ENCODE data around the gene AKR1C1. TPM values are rescaled to one million over a fixed set of nuclear protein-coding genes. Genes with fewer than 3 reads are reported as not detected.
"Not testable (repeated sequence)": the region's sequence is repeated elsewhere in the genome, so short reads cannot be mapped to it uniquely, and the experiment has no call there.

Gene AKR1C1
- total and polyA plus RNA-seq, 7 experiments from 2014 or later = 1.8 to 4.7 (median 3.4) TPM; not detected in 2

GRCh38 chr10:4972369-4973142, 9.3 kb downstream of the AKR1C1 start:
- H3K27me3 Mint-ChIP-seq; POLR2A ChIA-PET; ATAC-seq; H3K27me3 ChIP-seq (ENCODE audit: control insufficient read depth in 2 of 2, insufficient read depth in 2 of 2, low read length in 2 of 2); H3K9me3 Mint-ChIP-seq; H3K9me3 ChIP-seq (ENCODE audit: control insufficient read depth in 2 of 3, low read length in 3 of 3); H3K27ac Mint-ChIP-seq; H3K4me3 ChIP-seq (ENCODE audit: low read length); intact Hi-C loops (cut with micrococcal nuclease); CTCF ChIA-PET; H3K4me1 ChIP-seq (ENCODE audit: control insufficient read depth in 2 of 2, insufficient read depth in 2 of 2, low read length in 2 of 2); H3K36me3 ChIP-seq (ENCODE audit: control insufficient read depth in 2 of 3, insufficient read depth in 3 of 3, low read length in 3 of 3); H3K27ac ChIP-seq (ENCODE audit: low read depth, low read length); H3K4me1 Mint-ChIP-seq; H3K4me3 Mint-ChIP-seq; DNase-seq: not testable (repeated sequence)
- peaks cover 1 to 41% (median 14%) of the 10 kb centered on the region in 5 donors for H3K36me3 Mint-ChIP-seq

GRCh38 chr10:4973294-4973693, 10.1 kb downstream of the AKR1C1 start:
- ATAC-seq; POLR2A ChIA-PET; H3K27me3 Mint-ChIP-seq; H3K27ac Mint-ChIP-seq; intact Hi-C loops (cut with micrococcal nuclease); H3K36me3 ChIP-seq (ENCODE audit: control insufficient read depth in 2 of 3, insufficient read depth in 3 of 3, low read length in 3 of 3); H3K27me3 ChIP-seq (ENCODE audit: control insufficient read depth in 2 of 2, insufficient read depth in 2 of 2, low read length in 2 of 2); H3K4me3 Mint-ChIP-seq; H3K9me3 ChIP-seq (ENCODE audit: control insufficient read depth in 2 of 3, low read length in 3 of 3); H3K4me1 ChIP-seq (ENCODE audit: control insufficient read depth in 2 of 2, insufficient read depth in 2 of 2, low read length in 2 of 2); H3K4me3 ChIP-seq (ENCODE audit: low read length); H3K4me1 Mint-ChIP-seq; H3K9me3 Mint-ChIP-seq; DNase-seq; H3K27ac ChIP-seq (ENCODE audit: low read depth, low read length): not testable (repeated sequence)
- peaks cover 1 to 42% (median 14%) of the 10 kb centered on the region in 5 donors for H3K36me3 Mint-ChIP-seq
- CTCF ChIA-PET = interaction anchor here (0.7 kb wide), 1 partner anchor 124 kb away, joined by 3 read pairs; no protein-coding TSS in a partner anchor

GRCh38 chr10:4974400-4974799, 11.2 kb downstream of the AKR1C1 start:
- H3K4me3 Mint-ChIP-seq; H3K27ac Mint-ChIP-seq; CTCF ChIA-PET; H3K4me1 ChIP-seq (ENCODE audit: control insufficient read depth in 2 of 2, insufficient read depth in 2 of 2, low read length in 2 of 2); H3K36me3 ChIP-seq (ENCODE audit: control insufficient read depth in 2 of 3, insufficient read depth in 3 of 3, low read length in 3 of 3); H3K9me3 ChIP-seq (ENCODE audit: control insufficient read depth in 2 of 3, low read length in 3 of 3); intact Hi-C loops (cut with micrococcal nuclease); ATAC-seq; H3K4me3 ChIP-seq (ENCODE audit: low read length); H3K27me3 ChIP-seq (ENCODE audit: control insufficient read depth in 2 of 2, insufficient read depth in 2 of 2, low read length in 2 of 2); H3K9me3 Mint-ChIP-seq; POLR2A ChIA-PET; H3K4me1 Mint-ChIP-seq; H3K27me3 Mint-ChIP-seq; H3K27ac ChIP-seq (ENCODE audit: low read depth, low read length); DNase-seq: not testable (repeated sequence)
- H3K36me3 Mint-ChIP-seq = peaks cover 0 to 35% (median 9%) of the 10 kb centered on the region in 5 donors

- Mint-ChIP-seq H3K27ac (no peak overlapping the region), H3K9me3 (no peaks in the 10 kb centered on the region), H3K27me3 (no peaks in the 10 kb centered on the region), H3K36me3 (peaks cover 0 to 25% (median 5%) of the 10 kb centered on the region in 5 donors), H3K4me3 (no peak overlapping the region), H3K4me1 (peaks cover 0 to 6% (median 0%) of the 10 kb centered on the region in 7 donors)
- ChIA-PET POLR2A (no interaction called here), CTCF (no interaction called here)
- Histone ChIP-seq H3K9me3 (ENCODE audit: control insufficient read depth in 2 of 3, low read length in 3 of 3) (no peaks in the 10 kb centered on the region), H3K27ac (ENCODE audit: low read depth, low read length) (no peak overlapping the region), H3K4me3 (ENCODE audit: low read length) (no peak overlapping the region), H3K27me3 (ENCODE audit: control insufficient read depth in 2 of 2, insufficient read depth in 2 of 2, low read length in 2 of 2) (no peaks in the 10 kb centered on the region), H3K36me3 (ENCODE audit: control insufficient read depth in 2 of 3, insufficient read depth in 3 of 3, low read length in 3 of 3) (no peaks in the 10 kb centered on the region), H3K4me1 (ENCODE audit: control insufficient read depth in 2 of 2, insufficient read depth in 2 of 2, low read length in 2 of 2) (no peaks in the 10 kb centered on the region)
- intact Hi-C loops (cut with micrococcal nuclease) = no loop called here
- DNase-seq (no peak), ATAC-seq (no peak)
Measured at GRCh38 chr10:4977025-4977424, 13.8 kb downstream of the AKR1C1 start.

- Mint-ChIP-seq H3K27me3 (no peaks in the 10 kb centered on the region), H3K27ac (no peak overlapping the region), H3K4me3 (no peak overlapping the region), H3K36me3 (peaks cover 0 to 21% (median 5%) of the 10 kb centered on the region in 5 donors), H3K4me1 (peaks cover 0 to 9% (median 0%) of the 10 kb centered on the region in 7 donors), H3K9me3 (no peaks in the 10 kb centered on the region)
- DNase-seq = no peak
- POLR2A ChIA-PET = no interaction called here
- no peaks in the 10 kb centered on the region for H3K36me3 ChIP-seq (ENCODE audit: control insufficient read depth in 2 of 3, insufficient read depth in 3 of 3, low read length in 3 of 3)
- H3K4me1 ChIP-seq (ENCODE audit: control insufficient read depth in 2 of 2, insufficient read depth in 2 of 2, low read length in 2 of 2) = no peaks in the 10 kb centered on the region
- ATAC-seq = no peak
- H3K9me3 ChIP-seq (ENCODE audit: control insufficient read depth in 2 of 3, low read length in 3 of 3) = no peaks in the 10 kb centered on the region
- H3K27me3 ChIP-seq (ENCODE audit: control insufficient read depth in 2 of 2, insufficient read depth in 2 of 2, low read length in 2 of 2) = no peaks in the 10 kb centered on the region
- intact Hi-C loops (cut with micrococcal nuclease) = no loop called here
- CTCF ChIA-PET = no interaction called here
- H3K27ac ChIP-seq (ENCODE audit: low read depth, low read length) = no peak overlapping the region
- H3K4me3 ChIP-seq (ENCODE audit: low read length) = no peak overlapping the region
Measured at GRCh38 chr10:4978870-4979269, 15.7 kb downstream of the AKR1C1 start.

GRCh38 chr10:4980793-4981192, 17.6 kb downstream of the AKR1C1 start:
- H3K27me3 ChIP-seq (ENCODE audit: control insufficient read depth in 2 of 2, insufficient read depth in 2 of 2, low read length in 2 of 2) = no peaks in the 10 kb centered on the region
- intact Hi-C loops (cut with micrococcal nuclease) = loop anchor here in 1 of 2 donors (5.0 to 10.0 kb wide), 2 partner anchors 126 to 163 kb away; no protein-coding TSS in a partner anchor
- ATAC-seq = no peak
- no peak overlapping the region for H3K4me3 Mint-ChIP-seq
- ChIA-PET POLR2A (no interaction called here), CTCF (no interaction called here)
- H3K27ac Mint-ChIP-seq = no peak overlapping the region
- no peaks in the 10 kb centered on the region for H3K36me3 ChIP-seq (ENCODE audit: control insufficient read depth in 2 of 3, insufficient read depth in 3 of 3, low read length in 3 of 3)
- no peak overlapping the region for H3K27ac ChIP-seq (ENCODE audit: low read depth, low read length)
- no peaks in the 10 kb centered on the region for H3K9me3 Mint-ChIP-seq
- H3K4me1 Mint-ChIP-seq = peaks cover 0 to 9% (median 0%) of the 10 kb centered on the region in 7 donors
- H3K36me3 Mint-ChIP-seq = peaks cover 0 to 21% (median 5%) of the 10 kb centered on the region in 5 donors
- H3K4me1 ChIP-seq (ENCODE audit: control insufficient read depth in 2 of 2, insufficient read depth in 2 of 2, low read length in 2 of 2) = no peaks in the 10 kb centered on the region
- H3K9me3 ChIP-seq (ENCODE audit: control insufficient read depth in 2 of 3, low read length in 3 of 3) = no peaks in the 10 kb centered on the region
- H3K27me3 Mint-ChIP-seq = peaks cover 0 to 4% (median 0%) of the 10 kb centered on the region in 5 donors
- H3K4me3 ChIP-seq (ENCODE audit: low read length) = no peak overlapping the region
- DNase-seq = no peak
